Measurements from ENCODE around the gene EFCAB11.
A peak's percentile ranks its signal among the peaks of the same experiment; 100 is the strongest.

EFCAB11 gene

GRCh38 chr14:89978656-89979055, 24.1 kb upstream of the EFCAB11 start:
- Mint-ChIP-seq H3K9me3 (no peaks in the 10 kb centered on the region), H3K4me1 (no peaks in the 10 kb centered on the region), H3K36me3 (ENCODE audit: low read depth) (peaks cover 46% of the 10 kb centered on the region), H3K27ac (no peak overlapping the region), H3K4me3 (no peak overlapping the region), H3K27me3 (ENCODE audit: low read depth, poor library complexity) (no peaks in the 10 kb centered on the region)
- no peak for TF ChIP-seq CTCF (IDR thresholded peaks at IDR 0.05)
- DNase-seq: no peak

- Mint-ChIP-seq H3K9me3 (no peaks in the 10 kb centered on the region), H3K4me3 (no peak overlapping the region), H3K4me1 (no peaks in the 10 kb centered on the region), H3K27ac (no peak overlapping the region), H3K36me3 (ENCODE audit: low read depth) (peaks cover 42% of the 10 kb centered on the region), H3K27me3 (ENCODE audit: low read depth, poor library complexity) (no peaks in the 10 kb centered on the region)
- no peak for DNase-seq
- no peak for TF ChIP-seq CTCF (IDR thresholded peaks at IDR 0.05)
Observed at GRCh38 chr14:89977668-89978067, 23.1 kb upstream of the EFCAB11 start.

- H3K9me3 Mint-ChIP-seq: no peaks in the 10 kb centered on the region
- H3K4me1 Mint-ChIP-seq: no peaks in the 10 kb centered on the region
- H3K27ac Mint-ChIP-seq: no peak overlapping the region
- H3K36me3 Mint-ChIP-seq (ENCODE audit: low read depth): peaks cover 51% of the 10 kb centered on the region
- peak; percentile 70 for DNase-seq
- H3K4me3 Mint-ChIP-seq: no peak overlapping the region
- H3K27me3 Mint-ChIP-seq (ENCODE audit: low read depth, poor library complexity): no peaks in the 10 kb centered on the region
- TF ChIP-seq CTCF (IDR thresholded peaks at IDR 0.05): peak; percentile 78
Observed at GRCh38 chr14:89973234-89973823, 18.8 kb upstream of the EFCAB11 start.

- H3K27ac Mint-ChIP-seq: no peak overlapping the region
- no peaks in the 10 kb centered on the region for H3K4me1 Mint-ChIP-seq
- no peak for DNase-seq
- H3K36me3 Mint-ChIP-seq (ENCODE audit: low read depth): peaks cover 70% of the 10 kb centered on the region
- H3K9me3 Mint-ChIP-seq: no peaks in the 10 kb centered on the region
- no peaks in the 10 kb centered on the region for H3K27me3 Mint-ChIP-seq (ENCODE audit: low read depth, poor library complexity)
- no peak for TF ChIP-seq CTCF (IDR thresholded peaks at IDR 0.05)
- H3K4me3 Mint-ChIP-seq: no peak overlapping the region
Observed at GRCh38 chr14:89965839-89966238, 11.3 kb upstream of the EFCAB11 start.

- Mint-ChIP-seq H3K36me3 (ENCODE audit: low read depth) (peaks cover 58% of the 10 kb centered on the region), H3K9me3 (no peaks in the 10 kb centered on the region), H3K4me3 (no peak overlapping the region), H3K27me3 (ENCODE audit: low read depth, poor library complexity) (peaks cover 2% of the 10 kb centered on the region), H3K4me1 (peaks cover 2% of the 10 kb centered on the region), H3K27ac (no peak overlapping the region)
- no peak for TF ChIP-seq CTCF (IDR thresholded peaks at IDR 0.05)
- no peak for DNase-seq
Observed at GRCh38 chr14:89963288-89963978, 8.9 kb upstream of the EFCAB11 start.

- no peak for DNase-seq
- H3K9me3 Mint-ChIP-seq: no peaks in the 10 kb centered on the region
- H3K4me3 Mint-ChIP-seq: no peak overlapping the region
- peaks cover 54% of the 10 kb centered on the region for H3K36me3 Mint-ChIP-seq (ENCODE audit: low read depth)
- H3K27me3 Mint-ChIP-seq (ENCODE audit: low read depth, poor library complexity): peaks cover 2% of the 10 kb centered on the region
- H3K27ac Mint-ChIP-seq: no peak overlapping the region
- TF ChIP-seq CTCF (IDR thresholded peaks at IDR 0.05): no peak
- H3K4me1 Mint-ChIP-seq: peaks cover 24% of the 10 kb centered on the region
Observed at GRCh38 chr14:89960914-89961313, 6.4 kb upstream of the EFCAB11 start.
